ENCODE data around the gene CUL7.

DNA sequence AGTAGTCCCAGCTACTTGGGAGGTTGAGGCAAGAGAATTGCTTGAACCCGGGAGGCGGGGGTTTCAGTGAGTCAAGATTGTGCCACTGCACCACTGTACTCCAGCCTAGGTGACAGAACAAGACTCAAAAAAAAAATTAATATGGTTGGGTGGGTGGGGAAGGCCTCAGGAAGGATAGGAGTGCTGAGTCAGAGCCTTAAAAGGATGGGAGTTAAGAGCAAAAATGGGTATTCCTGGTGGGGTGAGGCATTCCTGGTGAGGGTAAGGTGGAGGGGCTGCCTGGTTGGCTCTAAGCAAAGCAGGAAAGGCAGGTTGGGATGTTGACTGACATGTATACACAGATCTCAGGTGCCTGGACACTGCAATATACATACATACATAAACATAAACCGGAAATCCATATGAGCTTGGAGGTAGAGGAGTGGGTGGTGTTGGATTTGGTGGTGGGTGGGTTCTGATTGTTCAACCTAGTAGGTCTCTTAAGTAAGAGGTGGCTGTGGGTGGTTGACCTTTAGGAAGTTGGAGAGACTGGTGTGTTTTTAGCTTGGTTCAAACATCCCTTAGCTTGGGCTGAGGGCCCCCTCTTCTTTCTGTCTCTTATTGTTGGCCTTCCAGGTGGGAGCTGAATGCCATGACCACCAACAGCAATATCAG, 33.5 kb downstream of the CUL7 start:
- TF ChIP-seq EZH2 (IDR thresholded peaks at IDR 0.05) (no peak), POLR2AphosphoS5 (IDR thresholded peaks at IDR 0.05; ENCODE audit: borderline replicate concordance, low read depth, low read length) (no peak)
